ENCODE data around the gene FAM83F.

The FAM83F gene

GRCh38 chr22:40028098-40028425 is 33.3 kb downstream of the FAM83F start:
- in situ Hi-C loops (cut with MboI; ENCODE audit: low pct_unique_long_range_greater_than_20kb, low sequenced_read_pairs, unreplicated experiment), result no loop called here
- TF ChIP-seq CTCF (IDR thresholded peaks at IDR 0.05; ENCODE audit: extremely low read depth, insufficient read depth, missing control alignments), result no peak
- no peak for DNase-seq (ENCODE audit: low spot score)

GRCh38 chr22:40029189-40029890 is 34.6 kb downstream of the FAM83F start:
- no peak for TF ChIP-seq CTCF (IDR thresholded peaks at IDR 0.05; ENCODE audit: extremely low read depth, insufficient read depth, missing control alignments)
- in situ Hi-C loops (cut with MboI; ENCODE audit: low pct_unique_long_range_greater_than_20kb, low sequenced_read_pairs, unreplicated experiment), result no loop called here

GRCh38 chr22:40030026-40030757 is 35.4 kb downstream of the FAM83F start:
- no peak for DNase-seq (ENCODE audit: low spot score)
- no peak for TF ChIP-seq CTCF (IDR thresholded peaks at IDR 0.05; ENCODE audit: extremely low read depth, insufficient read depth, missing control alignments)
- in situ Hi-C loops (cut with MboI; ENCODE audit: low pct_unique_long_range_greater_than_20kb, low sequenced_read_pairs, unreplicated experiment), result loop anchor here (10.0 kb wide), 1 partner anchor 495 kb away; the partner anchor contains the start of gene RPS19BP1

More at GRCh38 chr22:40029189-40029890, 34.6 kb downstream of the FAM83F start:
- DNase-seq (ENCODE audit: low spot score), result no peak

GRCh38 chr22:40030758-40031095 is 36.0 kb downstream of the FAM83F start:
- in situ Hi-C loops (cut with MboI; ENCODE audit: low pct_unique_long_range_greater_than_20kb, low sequenced_read_pairs, unreplicated experiment), result loop anchor here (10.0 kb wide), 1 partner anchor 496 kb away; the partner anchor contains the start of gene RPS19BP1
- TF ChIP-seq CTCF (IDR thresholded peaks at IDR 0.05; ENCODE audit: extremely low read depth, insufficient read depth, missing control alignments), result no peak

GRCh38 chr22:40031766-40032470 is 37.2 kb downstream of the FAM83F start:
- no peak for TF ChIP-seq CTCF (IDR thresholded peaks at IDR 0.05; ENCODE audit: extremely low read depth, insufficient read depth, missing control alignments)
- no peak for DNase-seq (ENCODE audit: low spot score)
- in situ Hi-C loops (cut with MboI; ENCODE audit: low pct_unique_long_range_greater_than_20kb, low sequenced_read_pairs, unreplicated experiment), result loop anchor here (10.0 kb wide), 1 partner anchor 497 kb away; the partner anchor contains the start of gene RPS19BP1

More at GRCh38 chr22:40030758-40031095, 36.0 kb downstream of the FAM83F start:
- no peak for DNase-seq (ENCODE audit: low spot score)

- in situ Hi-C loops (cut with MboI; ENCODE audit: low pct_unique_long_range_greater_than_20kb, low sequenced_read_pairs, unreplicated experiment), result loop anchor here (10.0 kb wide), 1 partner anchor 499 kb away; the partner anchor contains the start of gene RPS19BP1
- TF ChIP-seq CTCF (IDR thresholded peaks at IDR 0.05; ENCODE audit: extremely low read depth, insufficient read depth, missing control alignments), result no peak
- DNase-seq (ENCODE audit: low spot score), result no peak
Observed at GRCh38 chr22:40033586-40034380, 39.0 kb downstream of the FAM83F start.

All from GM13977 (cell line).